WERI-Rb-1 (cell line): ENCODE measurements around the gene ELF4.

Experiments used
- DNase-seq: peaks from one replicate; pipeline ENCODE4 v3.0.0-alpha.2; 2020
- H3K27ac ChIP-seq: fragments of 250-450 bp; sonication (Bioruptor Pico); 2 replicates; pipeline ENCODE4 v1.5.1; 2020; ENCODE audit warnings: mild to moderate bottlenecking, moderate library complexity
- H3K27me3 ChIP-seq: fragments of 250-450 bp; sonication (Bioruptor Pico); 2 replicates; pipeline ENCODE4 v1.5.1; 2021; ENCODE audit warnings: mild to moderate bottlenecking, low read depth, moderate library complexity; ENCODE audit not compliant: insufficient read depth, severe bottlenecking
- H3K36me3 ChIP-seq: fragments of 250-450 bp; sonication (Bioruptor Pico); 2 replicates; pipeline ENCODE4 v1.5.1; 2020; ENCODE audit warnings: mild to moderate bottlenecking, moderate library complexity
- H3K4me3 ChIP-seq: 2 replicates; pipeline ENCODE4 v1.5.1; 2011; ENCODE audit warnings: low read depth, mild to moderate bottlenecking, control low read depth, low read length
- H3K9me3 ChIP-seq: fragments of 250-450 bp; sonication (Bioruptor Pico); 2 replicates; pipeline ENCODE4 v1.5.1; 2021; ENCODE audit warnings: mild to moderate bottlenecking, moderate library complexity; ENCODE audit not compliant: severe bottlenecking
- CTCF ChIP-seq: IDR thresholded peaks from 2 replicates; pipeline ENCODE4 v1.5.1; 2011; ENCODE audit warnings: low read depth, mild to moderate bottlenecking, control low read depth, inconsistent platforms, low read length

ELF4 gene

GRCh38 chrX:130048686-130049222 lies 61.5 kb downstream of the ELF4 start:
- Histone ChIP-seq H3K4me3 (no peak overlapping the region), H3K36me3 (peaks cover 25% of the 10 kb centered on the region), H3K27ac (no peak overlapping the region), H3K27me3 (peaks cover 5% of the 10 kb centered on the region), H3K9me3 (peaks cover 2% of the 10 kb centered on the region)
- TF ChIP-seq CTCF: no peak
- no peak for DNase-seq

DNA sequence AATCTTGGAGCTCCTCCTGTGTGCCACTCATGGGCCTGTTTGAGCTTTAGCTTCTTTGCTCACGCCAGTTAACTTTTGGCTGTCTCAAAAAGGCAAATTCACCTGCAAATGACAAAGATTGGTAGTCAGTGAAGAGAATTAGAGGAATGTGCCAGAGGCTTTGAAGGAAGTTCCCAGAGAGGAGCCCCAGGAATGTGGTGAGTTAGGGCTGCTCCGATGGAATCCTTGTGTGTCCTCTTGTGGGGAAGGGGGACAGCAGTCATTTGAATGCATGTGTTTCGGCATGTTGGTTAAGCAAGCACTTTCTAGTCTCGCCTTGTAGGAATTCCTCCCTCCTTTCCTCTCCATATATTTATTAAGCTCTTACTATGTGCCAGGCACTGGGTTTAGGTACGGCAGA lies 62.9 kb downstream of the ELF4 start:
- no peak for TF ChIP-seq CTCF
- Histone ChIP-seq H3K27ac (no peak overlapping the region), H3K27me3 (peaks cover 5% of the 10 kb centered on the region), H3K9me3 (peaks cover 2% of the 10 kb centered on the region), H3K36me3 (peaks cover 25% of the 10 kb centered on the region), H3K4me3 (no peak overlapping the region)
- DNase-seq: no peak

DNA sequence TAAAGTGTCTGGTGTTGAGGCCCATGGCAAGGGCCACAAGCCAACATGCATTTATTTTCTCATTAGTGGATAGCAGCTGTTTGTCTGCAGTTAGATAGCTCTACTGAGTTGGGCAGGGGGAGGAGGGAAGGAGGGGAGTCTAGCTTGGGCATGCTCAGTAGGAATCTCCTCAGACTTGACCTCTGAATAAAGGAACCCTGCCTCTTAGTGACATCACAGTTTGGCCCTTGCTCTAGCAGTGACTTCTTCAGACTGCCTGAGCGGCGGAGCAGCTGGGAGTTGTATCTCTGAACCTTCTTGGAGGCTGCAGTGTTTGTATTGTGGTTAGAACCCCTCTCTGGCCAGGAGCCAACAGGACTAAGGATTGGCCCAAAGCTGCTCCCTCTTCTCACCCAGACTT lies 70.5 kb downstream of the ELF4 start:
- DNase-seq: no peak
- Histone ChIP-seq H3K9me3 (no peaks in the 10 kb centered on the region), H3K27me3 (no peaks in the 10 kb centered on the region), H3K27ac (no peak overlapping the region), H3K4me3 (no peak overlapping the region), H3K36me3 (peaks cover 8% of the 10 kb centered on the region)
- no peak for TF ChIP-seq CTCF

DNA sequence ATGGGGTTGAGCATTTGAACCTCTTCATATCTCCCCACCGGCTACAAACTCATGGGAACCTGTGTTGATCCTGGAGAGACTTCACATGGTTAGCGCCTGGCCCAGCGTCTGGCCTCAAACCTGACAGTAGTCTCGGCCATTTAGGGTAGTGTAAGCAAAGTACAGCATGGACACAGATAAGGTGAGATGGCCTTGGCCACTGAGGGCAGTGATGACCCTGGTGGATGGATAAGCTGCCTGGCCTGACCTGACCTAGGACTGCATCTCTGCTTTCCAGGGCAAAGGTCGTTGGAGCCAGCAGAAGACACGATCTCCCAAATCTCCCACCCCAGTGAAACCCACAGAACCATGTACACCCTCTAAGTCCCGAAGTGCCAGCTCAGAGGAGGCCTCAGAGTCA lies 76.1 kb downstream of the ELF4 start:
- H3K27me3 ChIP-seq: peaks cover 2% of the 10 kb centered on the region
- TF ChIP-seq CTCF: no peak
- no peaks in the 10 kb centered on the region for H3K9me3 ChIP-seq
- H3K27ac ChIP-seq: no peak overlapping the region
- H3K36me3 ChIP-seq: peaks cover 9% of the 10 kb centered on the region
- DNase-seq: no peak
- H3K4me3 ChIP-seq: no peak overlapping the region

- Histone ChIP-seq H3K9me3 (no peaks in the 10 kb centered on the region), H3K27ac (no peak overlapping the region), H3K27me3 (peaks cover 2% of the 10 kb centered on the region), H3K36me3 (peaks cover 6% of the 10 kb centered on the region; the same call in 1 of the 2 replicates), H3K4me3 (no peak overlapping the region)
- no peak for TF ChIP-seq CTCF
- no peak for DNase-seq
Observed at GRCh38 chrX:130032552-130032951, 77.7 kb downstream of the ELF4 start.

DNA sequence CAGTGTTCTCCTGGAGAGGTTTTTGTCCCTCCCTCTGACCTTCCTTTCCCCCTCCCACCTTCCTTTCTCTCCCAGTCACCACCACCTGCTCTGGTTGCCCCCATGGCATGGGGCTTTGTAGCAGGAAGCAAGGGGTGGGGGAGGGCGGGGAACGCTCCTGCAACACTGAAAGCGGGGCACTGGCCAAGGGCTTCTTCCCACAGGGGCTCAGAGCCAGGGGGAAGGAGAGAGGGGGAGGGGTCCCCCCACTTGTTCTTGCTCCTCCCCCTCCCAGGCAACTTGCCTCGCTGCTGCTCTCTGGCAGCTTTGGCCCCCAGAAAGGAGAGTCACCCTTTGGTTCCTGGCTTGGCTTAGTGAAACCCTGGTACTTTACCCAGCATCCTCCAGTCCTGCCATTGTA lies 79.5 kb downstream of the ELF4 start:
- no peak overlapping the region for H3K4me3 ChIP-seq
- no peak for DNase-seq
- peaks cover 2% of the 10 kb centered on the region for H3K27me3 ChIP-seq
- no peak for TF ChIP-seq CTCF
- H3K36me3 ChIP-seq: peaks cover 6% of the 10 kb centered on the region; the same call in 1 of the 2 replicates
- H3K27ac ChIP-seq: no peak overlapping the region
- H3K9me3 ChIP-seq: no peaks in the 10 kb centered on the region
